GM12878 (cell line): Measurements from ENCODE around the gene WDFY4.

Source experiments
- BRCA1 ChIP-seq: IDR thresholded peaks from 2 replicates; pipeline ENCODE4 v1.6.1; 2011; ENCODE audit warnings: low read depth, low read length, improper control_type of control experiment
- CHD2 ChIP-seq: IDR thresholded peaks from 2 replicates; pipeline ENCODE4 v1.6.1; 2011; ENCODE audit warnings: low read depth, low read length, improper control_type of control experiment, borderline replicate concordance
- CREM ChIP-seq: IDR thresholded peaks from 2 replicates; pipeline ENCODE4 v1.6.1; 2014; ENCODE audit warnings: antibody characterized with exemption, low read depth
- GABPA ChIP-seq: IDR thresholded peaks from 2 replicates; pipeline ENCODE4 v1.6.1; 2014; ENCODE audit warnings: antibody characterized with exemption, low read depth, mild to moderate bottlenecking, inconsistent platforms
- MEF2A ChIP-seq: IDR thresholded peaks from 2 replicates; pipeline ENCODE4 v1.6.1; 2011; ENCODE audit warnings: low read depth, mild to moderate bottlenecking, low read length, moderate library complexity; ENCODE audit not compliant: insufficient read depth
- MXI1 ChIP-seq: fragments of 150-350 bp; IDR thresholded peaks from 2 replicates; pipeline ENCODE4 v1.6.1; 2011; ENCODE audit warnings: low read depth, mild to moderate bottlenecking, inconsistent platforms, low read length, improper control_type of control experiment
- MYC ChIP-seq: IDR thresholded peaks from 2 replicates; pipeline ENCODE4 v1.6.1; 2011; ENCODE audit warnings: mild to moderate bottlenecking, low read length, moderate library complexity, inconsistent platforms; ENCODE audit not compliant: insufficient read depth, insufficient replicate concordance, insufficient read length, severe bottlenecking
- RAD21 ChIP-seq: IDR thresholded peaks from 2 replicates; pipeline ENCODE4 v1.6.1; 2011; ENCODE audit warnings: mild to moderate bottlenecking, low read depth, low read length, moderate library complexity; ENCODE audit not compliant: insufficient read depth
- SPI1 ChIP-seq: IDR thresholded peaks from 2 replicates; pipeline ENCODE4 v1.6.1; 2011; ENCODE audit warnings: low read depth, mild to moderate bottlenecking, low read length, moderate library complexity, borderline replicate concordance; ENCODE audit not compliant: insufficient read depth
- SUZ12 ChIP-seq: fragments of 200-600 bp; sonication (generic); IDR thresholded peaks from one replicate; pipeline ENCODE4 v1.6.1; 2018; ENCODE audit warnings: antibody characterized with exemption, mild to moderate bottlenecking; ENCODE audit not compliant: unreplicated experiment
- ZBED1 ChIP-seq: IDR thresholded peaks from 2 replicates; pipeline ENCODE4 v1.6.1; 2016; ENCODE audit warnings: borderline replicate concordance
- ZNF217 ChIP-seq: fragments of 450-650 bp; IDR thresholded peaks from 2 replicates; pipeline ENCODE4 v1.6.1; 2017; ENCODE audit warnings: antibody characterized with exemption, mild to moderate bottlenecking
- TF ChIP-seq, protein P1 (sequence below): IDR thresholded peaks from 2 replicates; pipeline ENCODE4 v1.6.1; 2011; ENCODE audit warnings: low read depth, low read length, improper control_type of control experiment, borderline replicate concordance
- TF ChIP-seq, protein P2 (sequence below): IDR thresholded peaks from 2 replicates; pipeline ENCODE4 v1.6.1; 2012; ENCODE audit warnings: low read depth, low read length, improper control_type of control experiment

DNA sequence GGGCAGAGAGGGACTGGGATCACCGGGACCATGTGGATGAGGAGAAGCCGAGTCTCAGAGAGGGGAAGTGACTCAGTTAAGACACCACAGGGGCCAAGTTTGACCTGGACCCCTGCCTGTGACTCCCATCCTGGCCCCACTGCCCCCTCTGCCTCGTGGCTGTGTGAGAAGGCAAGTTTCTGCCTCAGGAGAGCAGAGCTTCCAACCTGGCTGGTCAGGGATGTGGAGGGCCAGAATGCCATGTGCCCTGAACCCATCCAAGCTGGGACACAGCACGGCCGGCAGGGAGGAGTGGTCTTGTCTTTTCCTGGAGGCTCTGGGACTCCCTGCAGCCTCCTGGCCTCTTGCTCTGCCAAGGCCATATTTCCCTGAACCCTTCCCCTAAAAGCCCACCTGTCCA, 19.5 kb downstream of the WDFY4 start:
- TF ChIP-seq SPI1 (no peak), CHD2 (no peak), MYC (no peak), GABPA (no peak), ZBED1 (no peak), SUZ12 (no peak), ZNF217 (no peak), MXI1 (no peak), RAD21 (no peak), CREM (no peak), MEF2A (no peak), BRCA1 (no peak)
- TF ChIP-seq, protein P1, sequence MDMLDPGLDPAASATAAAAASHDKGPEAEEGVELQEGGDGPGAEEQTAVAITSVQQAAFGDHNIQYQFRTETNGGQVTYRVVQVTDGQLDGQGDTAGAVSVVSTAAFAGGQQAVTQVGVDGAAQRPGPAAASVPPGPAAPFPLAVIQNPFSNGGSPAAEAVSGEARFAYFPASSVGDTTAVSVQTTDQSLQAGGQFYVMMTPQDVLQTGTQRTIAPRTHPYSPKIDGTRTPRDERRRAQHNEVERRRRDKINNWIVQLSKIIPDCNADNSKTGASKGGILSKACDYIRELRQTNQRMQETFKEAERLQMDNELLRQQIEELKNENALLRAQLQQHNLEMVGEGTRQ, result no peak
- TF ChIP-seq, protein P2, sequence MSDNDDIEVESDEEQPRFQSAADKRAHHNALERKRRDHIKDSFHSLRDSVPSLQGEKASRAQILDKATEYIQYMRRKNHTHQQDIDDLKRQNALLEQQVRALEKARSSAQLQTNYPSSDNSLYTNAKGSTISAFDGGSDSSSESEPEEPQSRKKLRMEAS, result no peak
